ENCODE measurements around the gene VSIG10L.

Gene VSIG10L

GRCh38 chr19:51341976-51342580 is at the start of gene VSIG10L:
Gene VSIG10L (minus strand): TSS chr19:51342139. CDS start chr19:51342124, 15 bp downstream.
- DNase-seq (ENCODE audit: low read depth), result no peak

GRCh38 chr19:51391073-51391611 is 49.2 kb upstream of the VSIG10L start:
- no peak for DNase-seq (ENCODE audit: low read depth)

- no peak for DNase-seq (ENCODE audit: low read depth)
Observed at GRCh38 chr19:51389143-51389542, 47.2 kb upstream of the VSIG10L start.

GRCh38 chr19:51387924-51388389 is 46.0 kb upstream of the VSIG10L start, which contains the start of gene LIM2:
Gene LIM2 (minus strand): TSS chr19:51387974. CDS start chr19:51387443, 531 bp downstream.
- DNase-seq (ENCODE audit: low read depth), result no peak

- DNase-seq (ENCODE audit: low read depth), result no peak
Observed at GRCh38 chr19:51386882-51387520, 45.1 kb upstream of the VSIG10L start.

- no peak for DNase-seq (ENCODE audit: low read depth)
Observed at GRCh38 chr19:51382004-51382403, 40.1 kb upstream of the VSIG10L start.

GRCh38 chr19:51380379-51380778 is 38.4 kb upstream of the VSIG10L start:
- DNase-seq (ENCODE audit: low read depth), result no peak

- no peak for DNase-seq (ENCODE audit: low read depth)
Observed at GRCh38 chr19:51377422-51377821, 35.5 kb upstream of the VSIG10L start.

GRCh38 chr19:51375504-51376221 is 33.7 kb upstream of the VSIG10L start:
- DNase-seq (ENCODE audit: low read depth), result no peak

GRCh38 chr19:51372649-51373504 is 30.9 kb upstream of the VSIG10L start, which contains the start of gene NKG7:
Gene NKG7 (minus strand): TSS chr19:51372654. CDS start chr19:51372535, 119 bp downstream.
- DNase-seq (ENCODE audit: low read depth), result peak; percentile 66

GRCh38 chr19:51372021-51372648 is 30.2 kb upstream of the VSIG10L start:
- no peak for DNase-seq (ENCODE audit: low read depth)

GRCh38 chr19:51371186-51371690 is 29.3 kb upstream of the VSIG10L start:
- no peak for DNase-seq (ENCODE audit: low read depth)

- DNase-seq (ENCODE audit: low read depth), result no peak
Observed at GRCh38 chr19:51370230-51370629, 28.3 kb upstream of the VSIG10L start.

- no peak for DNase-seq (ENCODE audit: low read depth)
Observed at GRCh38 chr19:51368366-51369282, 26.7 kb upstream of the VSIG10L start, which contains the start of gene CLDND2. Gene CLDND2 (minus strand): TSS chr19:51369003. CDS start chr19:51368577, 426 bp downstream.

- DNase-seq (ENCODE audit: low read depth), result peak; percentile 93
Observed at GRCh38 chr19:51367565-51368365, 25.8 kb upstream of the VSIG10L start.

GRCh38 chr19:51367255-51367564 is 25.3 kb upstream of the VSIG10L start:
- no peak for DNase-seq (ENCODE audit: low read depth)

GRCh38 chr19:51366389-51367254 is 24.7 kb upstream of the VSIG10L start:
- peak; percentile 85 for DNase-seq (ENCODE audit: low read depth)

GRCh38 chr19:51365965-51366388 is 24.0 kb upstream of the VSIG10L start, which contains the start of gene ETFB:
Gene ETFB (minus strand): TSS chr19:51366388. CDS start chr19:51366326, 62 bp downstream.
- DNase-seq (ENCODE audit: low read depth), result no peak
